UCSD-AML1 (cell line): Measurements from ENCODE around the gene RPS6KA5.
"Not testable (repeated sequence)": the region's sequence is repeated elsewhere in the genome, so short reads cannot be mapped to it uniquely, and the experiment has no call there.

Experiments
- DNase-seq: peaks from one replicate; lab custom pipeline; 2025; ENCODE audit not compliant: unreplicated experiment; lab: John Stamatoyannopoulos, UW

The RPS6KA5 gene

DNA sequence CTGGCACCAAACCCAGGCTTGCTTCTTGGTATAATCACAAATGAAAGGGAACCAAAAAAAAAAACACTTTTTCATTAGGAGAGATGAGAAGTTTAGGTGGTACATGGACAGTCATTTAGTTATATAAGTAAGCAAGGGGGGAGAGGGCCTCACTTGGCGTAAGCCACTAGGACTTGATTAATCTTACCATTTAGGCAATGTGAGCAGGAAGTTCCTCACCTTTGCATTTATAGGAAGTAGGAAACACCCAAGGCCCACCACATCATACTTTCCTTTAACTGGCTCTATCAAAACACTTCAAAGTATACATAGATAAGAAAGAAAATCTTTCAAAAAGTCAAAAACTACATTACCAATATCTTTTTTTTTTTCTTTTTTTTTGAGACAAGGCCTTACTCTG lies 6.7 kb upstream of the RPS6KA5 start:
- DNase-seq: no peak

GRCh38 chr14:91065266-91065665 lies 4.8 kb upstream of the RPS6KA5 start:
- no peak for DNase-seq

DNA sequence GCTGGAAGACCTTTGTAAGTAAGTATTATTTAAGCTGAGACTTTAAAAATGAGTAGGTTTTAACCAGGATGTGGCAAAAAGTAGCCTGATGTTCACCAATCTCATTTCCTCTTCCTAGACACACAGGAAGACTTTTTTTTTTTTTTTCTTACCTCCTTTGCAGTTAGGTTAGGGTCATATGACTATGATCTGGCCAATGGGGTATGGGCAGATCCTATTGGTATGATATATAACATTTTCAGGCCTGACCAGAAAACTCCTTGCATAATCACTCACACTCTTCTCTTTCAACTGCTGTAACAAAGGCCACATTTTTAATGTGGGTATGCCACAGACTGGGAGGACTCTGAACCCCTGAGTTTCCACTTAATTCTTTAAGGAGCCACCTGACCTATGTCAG lies 2.7 kb upstream of the RPS6KA5 start:
- DNase-seq: no peak

GRCh38 chr14:91062600-91062999 lies 2.2 kb upstream of the RPS6KA5 start:
- DNase-seq: no peak

DNA sequence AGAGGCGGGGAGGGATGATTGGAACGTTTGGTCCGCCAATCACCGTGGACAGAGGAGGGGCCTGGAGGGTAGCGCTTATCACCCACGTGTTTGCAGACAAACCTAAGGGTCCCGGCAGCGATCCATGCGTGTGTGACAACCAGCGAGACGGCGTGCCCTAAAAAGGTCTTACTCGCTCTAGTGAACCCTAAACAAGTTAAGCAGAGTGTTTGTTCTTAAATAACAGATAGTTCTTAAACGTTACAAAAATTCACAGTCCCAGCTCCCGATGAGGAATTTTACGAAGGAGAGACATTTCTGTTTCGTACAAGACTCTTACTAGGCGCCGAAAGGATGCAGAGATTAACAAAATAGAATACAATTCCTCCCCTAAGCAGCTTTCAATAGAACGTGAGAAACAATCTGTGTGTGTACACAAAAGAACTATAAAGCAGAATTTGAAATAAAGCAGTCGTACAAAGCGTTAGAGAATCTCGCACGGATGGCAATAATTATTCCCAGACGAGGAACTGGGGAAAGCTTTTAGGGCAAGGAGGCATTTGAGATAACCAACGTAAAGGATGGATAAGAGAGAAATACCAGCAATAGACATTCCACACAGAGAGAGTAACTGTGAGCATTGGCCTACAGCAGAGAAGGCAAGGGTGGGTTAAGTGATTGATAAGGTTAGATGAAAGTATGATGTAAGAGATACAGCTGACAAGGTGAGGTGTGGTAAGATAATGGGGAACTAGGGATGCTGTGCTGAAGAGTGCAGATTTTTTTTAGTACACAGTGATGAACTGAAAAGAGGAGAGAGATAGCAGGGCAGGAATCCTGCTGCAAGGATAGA lies 831 bp upstream of the RPS6KA5 start:
- DNase-seq: no peak

DNA sequence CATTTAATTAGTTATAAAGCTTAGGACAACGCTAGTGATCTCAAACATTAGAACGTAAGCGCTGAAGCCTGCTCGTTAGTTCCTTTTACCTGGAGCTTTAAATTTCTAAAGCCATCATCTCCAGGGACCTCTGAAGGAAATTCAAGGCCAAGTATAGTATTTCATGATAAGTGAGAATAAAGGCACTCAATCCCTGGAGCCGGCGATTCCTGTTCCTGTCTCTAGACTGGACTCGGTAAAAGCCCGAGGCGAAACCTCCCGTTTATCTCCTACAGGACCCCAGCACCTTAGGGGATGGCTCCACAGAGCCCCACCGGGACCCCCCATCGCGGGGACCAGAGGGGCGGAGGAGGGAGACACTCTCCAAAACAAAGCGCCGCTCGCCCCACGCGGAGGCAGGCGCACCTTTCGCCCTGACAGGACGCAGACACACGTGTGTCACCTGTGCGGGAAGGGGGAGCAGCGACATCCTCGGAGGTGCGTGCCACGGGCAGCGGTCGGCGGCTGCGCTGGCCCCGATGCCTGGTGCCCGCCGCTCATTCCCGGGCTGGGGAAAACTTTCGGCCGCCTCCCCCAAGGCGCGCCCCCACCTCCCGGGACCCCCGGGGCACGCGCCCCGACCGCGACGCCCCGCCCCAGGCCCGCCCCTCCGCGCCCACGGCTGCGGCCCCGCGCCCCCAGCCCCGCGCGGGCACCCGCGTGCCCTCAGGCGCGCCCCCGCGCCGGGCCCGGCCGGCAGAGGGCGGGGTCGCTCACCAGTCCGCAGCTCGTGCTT lies 678 bp downstream of the RPS6KA5 start:
- DNase-seq: peak; percentile 61

DNA sequence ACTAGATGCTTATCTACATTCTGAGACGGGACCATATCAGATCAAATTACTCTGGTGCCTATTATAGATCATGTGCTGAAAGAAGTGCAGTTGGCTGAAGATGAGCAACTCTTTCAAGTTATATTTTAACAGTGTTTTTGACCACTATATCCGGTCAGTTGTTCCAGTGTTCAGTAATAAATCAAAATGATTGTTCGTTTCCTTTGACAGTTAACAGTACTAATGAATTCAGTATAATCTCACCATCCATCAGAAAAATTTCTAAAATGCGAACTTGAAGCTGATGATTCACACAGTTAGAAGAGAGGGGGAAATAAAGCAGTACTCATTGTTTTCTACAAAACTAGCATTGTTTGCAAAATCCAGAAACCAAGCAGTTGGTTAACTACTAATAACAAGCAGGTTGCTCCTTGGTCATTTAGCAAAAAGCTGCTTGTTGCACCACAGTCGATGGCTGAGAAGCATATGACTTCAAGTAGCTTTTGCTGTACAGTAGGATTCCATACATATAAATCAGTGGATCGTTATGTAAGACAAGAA lies 2.3 kb downstream of the RPS6KA5 start:
- no peak for DNase-seq

- DNase-seq: no peak
Measured at GRCh38 chr14:91056361-91056760, 4.1 kb downstream of the RPS6KA5 start.

DNA sequence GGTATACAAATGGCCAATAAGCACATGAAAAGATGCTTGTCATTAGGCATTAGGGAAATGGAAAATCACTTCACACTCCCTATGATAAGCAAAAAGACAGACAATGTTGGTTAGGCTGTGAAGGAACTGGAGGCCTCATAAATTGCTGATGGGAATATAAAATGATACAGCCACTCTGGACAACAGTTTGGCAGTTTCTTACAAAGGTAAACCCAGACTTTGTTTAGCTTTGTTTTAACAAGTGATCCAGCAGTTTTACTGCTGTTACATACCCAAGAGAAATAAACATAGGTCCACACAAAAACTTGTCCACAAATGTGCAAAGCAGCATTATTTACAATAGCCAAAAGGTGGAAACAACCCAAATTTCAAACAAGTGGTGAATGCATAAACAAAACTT lies 5.4 kb downstream of the RPS6KA5 start:
- DNase-seq: no peak

GRCh38 chr14:91048676-91049075 lies 11.8 kb downstream of the RPS6KA5 start:
- DNase-seq: no peak

GRCh38 chr14:91048265-91048664 lies 12.2 kb downstream of the RPS6KA5 start:
- DNase-seq: no peak

DNA sequence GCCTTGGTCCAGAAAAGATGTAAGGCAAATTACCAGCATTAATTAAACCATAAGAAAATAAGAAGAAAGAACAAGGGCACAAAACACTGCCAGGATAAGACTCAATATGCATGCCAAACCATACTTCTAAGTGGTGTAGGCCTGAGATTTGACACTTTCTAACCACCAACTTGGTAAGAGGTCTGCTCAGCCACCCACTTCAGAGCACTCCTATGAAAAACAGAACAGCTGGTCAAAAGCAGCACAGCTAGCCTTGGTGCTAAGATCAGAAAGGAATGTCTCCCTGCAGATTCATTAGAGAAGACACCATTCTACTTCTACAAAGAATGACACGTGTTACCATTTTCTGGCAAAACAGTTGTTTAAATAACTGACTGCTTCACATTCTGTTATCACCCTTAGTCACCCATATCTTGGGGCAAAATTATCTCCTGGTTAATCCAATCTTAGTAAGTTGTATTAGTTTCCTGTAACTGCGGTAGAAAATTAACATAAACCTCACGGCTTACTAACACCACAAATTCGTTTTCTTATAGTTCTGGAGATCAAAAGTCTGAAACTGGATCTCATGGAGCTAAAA lies 13.2 kb downstream of the RPS6KA5 start:
- no peak for DNase-seq

DNA sequence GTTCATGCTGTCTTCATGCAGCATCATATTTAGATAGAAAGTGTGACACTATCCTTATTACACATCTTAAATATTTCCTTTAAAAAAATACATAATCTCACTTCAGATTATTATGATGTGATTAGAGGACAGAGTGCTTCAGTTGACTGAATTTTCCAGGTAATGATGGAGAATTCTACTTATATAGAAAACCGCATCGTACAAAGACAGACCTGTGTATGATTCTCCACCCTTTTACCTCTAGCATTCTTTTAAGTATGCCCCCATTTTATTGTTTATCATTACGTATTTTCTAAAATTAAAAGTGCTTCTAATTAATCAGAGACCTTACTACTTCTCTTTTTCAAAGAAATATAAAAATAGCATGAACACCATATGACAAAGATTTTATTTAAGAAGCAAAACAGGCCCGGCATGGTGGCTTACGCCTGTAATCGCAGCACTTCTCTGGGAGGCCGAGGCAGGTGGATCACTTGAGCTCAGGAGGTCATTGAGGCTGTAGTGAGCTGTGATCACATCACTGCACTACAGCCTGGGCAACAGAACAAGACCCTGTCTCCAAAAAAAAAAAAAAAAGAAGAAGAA lies 13.9 kb downstream of the RPS6KA5 start:
- DNase-seq: no peak

- no peak for DNase-seq
Measured at GRCh38 chr14:91041450-91041849, 19.0 kb downstream of the RPS6KA5 start.

GRCh38 chr14:91040545-91040944 lies 19.9 kb downstream of the RPS6KA5 start:
- DNase-seq: no peak

GRCh38 chr14:91038439-91038838 lies 22.0 kb downstream of the RPS6KA5 start:
- no peak for DNase-seq

- DNase-seq: no peak
Measured at GRCh38 chr14:91036741-91037469, 23.5 kb downstream of the RPS6KA5 start.

DNA sequence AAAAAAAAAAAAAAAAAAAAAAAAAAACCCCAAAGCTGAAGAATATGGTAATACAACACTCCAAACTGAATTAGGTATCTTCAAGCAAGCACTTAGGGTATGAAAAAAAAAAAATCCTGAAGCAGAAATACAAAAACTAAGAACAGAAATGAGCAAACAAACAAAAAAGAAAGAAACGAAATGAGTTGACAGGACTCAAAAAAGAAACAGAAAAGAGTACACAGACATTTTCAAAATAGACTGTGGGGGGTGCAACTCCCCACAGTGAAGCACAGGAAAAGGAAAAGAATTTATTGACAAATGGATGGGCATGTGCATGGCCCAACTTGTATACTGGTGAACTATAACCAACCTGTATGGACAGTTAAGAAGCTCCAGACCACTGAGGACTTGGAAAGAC lies 24.6 kb downstream of the RPS6KA5 start:
- DNase-seq: no peak

- DNase-seq: not testable (repeated sequence)
Measured at GRCh38 chr14:91034379-91034778, 26.1 kb downstream of the RPS6KA5 start.

DNA sequence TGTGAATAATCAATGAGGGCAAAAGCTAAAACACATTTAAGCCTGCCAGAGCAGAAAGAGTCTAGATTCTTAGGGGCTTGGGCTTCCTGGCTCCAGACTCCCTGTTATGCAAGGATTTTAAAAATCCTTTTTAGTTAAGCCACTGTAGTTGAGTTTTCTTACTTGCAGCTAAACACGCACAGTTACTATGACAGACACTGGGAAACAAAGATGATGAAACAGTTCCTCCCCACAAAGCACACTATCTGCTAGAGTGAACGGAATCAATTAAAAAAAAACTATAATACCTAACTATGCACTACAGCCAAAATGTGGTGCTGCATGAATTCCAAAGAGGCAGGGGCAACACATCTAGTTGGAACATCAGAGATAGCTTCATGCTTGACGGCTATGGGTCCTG lies 28.2 kb downstream of the RPS6KA5 start:
- DNase-seq: no peak

DNA sequence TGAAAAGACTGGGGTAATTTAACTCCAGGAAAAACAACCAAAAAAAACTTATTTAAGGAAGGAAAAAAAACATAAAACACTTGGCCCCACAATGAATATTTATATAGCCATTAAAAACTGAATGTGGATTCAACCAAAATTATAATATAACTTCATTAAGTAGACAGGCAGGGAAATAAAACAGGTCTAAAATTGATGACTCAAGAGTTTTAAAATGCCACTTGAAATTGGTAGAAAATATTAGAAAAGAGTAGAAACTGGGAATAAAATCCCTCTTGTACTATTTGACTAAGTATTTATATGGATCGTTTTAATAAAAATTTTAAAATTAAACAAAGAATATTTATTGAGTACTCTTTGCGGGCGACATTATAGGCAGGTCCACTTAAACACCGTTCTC lies 28.8 kb downstream of the RPS6KA5 start:
- DNase-seq: no peak
